ENCODE data around the gene INA.

The INA gene

DNA sequence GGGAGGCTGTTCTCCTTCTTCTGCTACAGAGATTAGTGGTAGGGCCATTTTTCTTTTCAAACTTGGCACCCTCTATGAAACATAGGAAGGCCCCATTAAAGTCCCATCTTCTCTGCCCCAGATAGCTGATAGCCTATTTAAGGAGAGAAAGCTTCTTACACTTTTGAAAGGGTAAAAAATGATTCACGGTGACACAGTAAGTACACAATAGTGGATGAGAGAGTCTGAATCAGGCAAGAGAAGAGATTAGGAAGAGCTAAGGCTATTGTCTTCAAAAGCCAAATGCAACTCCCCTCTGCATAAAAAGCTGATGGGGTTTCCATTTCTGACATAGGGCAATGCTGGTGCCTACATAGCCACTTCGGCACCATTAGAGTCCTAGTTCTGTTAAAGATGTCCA lies 3.6 kb downstream of the INA start:
- in situ Hi-C loops (cut with MboI; ENCODE audit: low pct_unique_long_range_greater_than_20kb, low sequenced_read_pairs, unreplicated experiment), result no loop called here

DNA sequence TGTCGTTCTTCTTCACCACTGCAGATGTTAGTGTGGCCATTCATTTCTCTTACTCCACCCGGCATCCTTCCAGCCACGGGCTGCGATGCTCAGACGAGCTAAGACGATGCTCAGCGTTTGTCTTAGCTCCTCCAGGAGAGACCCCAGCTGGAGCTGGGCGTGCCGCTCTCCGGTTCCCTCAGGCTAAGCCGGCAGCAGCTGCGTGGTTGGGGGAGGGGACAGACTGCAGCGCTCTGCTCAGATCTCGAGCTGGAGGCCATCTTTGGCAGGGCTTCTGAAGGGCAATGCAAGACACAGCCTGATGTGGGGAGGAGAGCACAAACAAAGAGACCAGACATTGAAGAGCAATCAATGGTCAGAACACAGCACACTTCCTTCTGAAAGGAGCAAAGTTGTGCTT lies 4.8 kb downstream of the INA start:
- no peak for TF ChIP-seq CTCF (IDR thresholded peaks at IDR 0.05; ENCODE audit: extremely low read depth, insufficient read depth, missing control alignments)
- DNase-seq (ENCODE audit: low spot score), result no peak
- in situ Hi-C loops (cut with MboI; ENCODE audit: low pct_unique_long_range_greater_than_20kb, low sequenced_read_pairs, unreplicated experiment), result no loop called here

More for the DNA sequence above, 3.6 kb downstream of the INA start:
- TF ChIP-seq CTCF (IDR thresholded peaks at IDR 0.05; ENCODE audit: extremely low read depth, insufficient read depth, missing control alignments), result no peak
- no peak for DNase-seq (ENCODE audit: low spot score)

DNA sequence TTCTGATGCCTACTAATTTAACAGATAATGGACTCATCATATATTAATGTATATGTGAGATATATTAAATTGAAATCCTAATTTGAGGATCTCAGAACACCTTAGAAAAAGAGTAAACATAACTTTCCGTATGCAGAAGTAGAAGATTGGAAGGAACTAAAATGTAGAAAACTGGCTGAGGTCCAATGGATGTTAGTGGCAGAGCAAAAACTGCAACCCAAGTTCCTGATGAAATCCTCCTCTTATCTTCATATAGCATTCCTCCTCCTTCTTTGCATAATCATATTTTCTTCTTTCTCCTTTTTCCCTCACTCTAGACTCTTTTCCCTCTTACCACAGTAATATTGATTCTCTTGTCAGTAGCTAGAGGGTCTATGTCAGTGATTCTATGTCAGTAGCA lies 6.0 kb downstream of the INA start:
- no peak for TF ChIP-seq CTCF (IDR thresholded peaks at IDR 0.05; ENCODE audit: extremely low read depth, insufficient read depth, missing control alignments)
- in situ Hi-C loops (cut with MboI; ENCODE audit: low pct_unique_long_range_greater_than_20kb, low sequenced_read_pairs, unreplicated experiment), result no loop called here
- DNase-seq (ENCODE audit: low spot score), result no peak

GRCh38 chr10:103284170-103284569 lies 7.2 kb downstream of the INA start:
- in situ Hi-C loops (cut with MboI; ENCODE audit: low pct_unique_long_range_greater_than_20kb, low sequenced_read_pairs, unreplicated experiment), result no loop called here
- DNase-seq (ENCODE audit: low spot score), result no peak
- no peak for TF ChIP-seq CTCF (IDR thresholded peaks at IDR 0.05; ENCODE audit: extremely low read depth, insufficient read depth, missing control alignments)

- in situ Hi-C loops (cut with MboI; ENCODE audit: low pct_unique_long_range_greater_than_20kb, low sequenced_read_pairs, unreplicated experiment), result no loop called here
- no peak for TF ChIP-seq CTCF (IDR thresholded peaks at IDR 0.05; ENCODE audit: extremely low read depth, insufficient read depth, missing control alignments)
- DNase-seq (ENCODE audit: low spot score), result no peak
These were observed 11.1 kb downstream of the INA start for GRCh38 chr10:103287992-103288391.

GRCh38 chr10:103291588-103291987 lies 14.7 kb downstream of the INA start:
- no peak for DNase-seq (ENCODE audit: low spot score)
- in situ Hi-C loops (cut with MboI; ENCODE audit: low pct_unique_long_range_greater_than_20kb, low sequenced_read_pairs, unreplicated experiment), result no loop called here
- no peak for TF ChIP-seq CTCF (IDR thresholded peaks at IDR 0.05; ENCODE audit: extremely low read depth, insufficient read depth, missing control alignments)
